HG02588 (cell line): ENCODE data around the gene PTPN14.
"Not testable (repeated sequence)": the region's sequence is repeated elsewhere in the genome, so short reads cannot be mapped to it uniquely, and the experiment has no call there.

Experiments used
- ATAC-seq: cut with Tn5 transposase; IDR thresholded peaks from one replicate; pipeline ENCODE4 v1.9.1; 2021; ENCODE audit warnings: mild to moderate bottlenecking, moderate library complexity; ENCODE audit not compliant: unreplicated experiment

The PTPN14 gene

DNA sequence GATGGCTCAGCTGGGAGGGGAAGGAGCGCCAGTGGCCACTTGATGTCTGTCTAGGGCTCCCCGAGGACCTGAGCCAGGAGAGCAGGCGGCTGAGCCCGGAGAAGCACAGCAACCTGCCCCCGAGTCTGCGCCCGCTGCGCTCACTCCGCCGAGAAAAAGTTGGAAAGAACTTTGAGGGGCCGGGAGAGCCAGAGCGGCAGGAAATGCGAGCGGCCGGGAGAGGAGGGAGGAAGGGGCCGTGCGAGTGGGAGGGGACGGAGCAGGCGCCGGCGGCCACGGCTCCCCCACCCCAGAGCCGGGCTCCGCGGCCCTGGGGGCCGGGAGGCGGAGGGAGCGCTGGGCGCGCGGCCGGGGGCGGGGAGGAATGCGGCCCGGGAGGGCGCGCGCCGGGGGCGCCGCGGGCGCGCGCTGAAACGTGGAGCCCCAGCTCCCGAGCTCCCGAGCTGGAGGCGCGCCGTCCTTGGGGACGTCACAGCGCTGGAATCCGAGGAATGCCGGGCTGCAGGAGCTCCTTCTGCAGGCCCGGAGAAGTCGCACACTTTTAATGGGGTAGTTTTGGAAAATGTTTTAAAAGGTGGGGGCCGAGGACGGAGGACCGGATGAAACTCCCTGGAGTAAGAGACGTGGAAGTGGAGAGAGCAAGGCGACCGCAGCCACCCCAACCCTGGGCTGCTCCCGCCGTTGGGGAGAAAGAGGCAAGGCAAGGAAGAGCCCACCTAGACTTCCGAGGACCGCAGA, at the start of gene PTPN14:
PTPN14 (minus strand) TSS at position 167 of the 738 bp plus-strand sequence. CDS start 86,799 bp downstream, outside the sequence.
- peak; percentile 53 for ATAC-seq

DNA sequence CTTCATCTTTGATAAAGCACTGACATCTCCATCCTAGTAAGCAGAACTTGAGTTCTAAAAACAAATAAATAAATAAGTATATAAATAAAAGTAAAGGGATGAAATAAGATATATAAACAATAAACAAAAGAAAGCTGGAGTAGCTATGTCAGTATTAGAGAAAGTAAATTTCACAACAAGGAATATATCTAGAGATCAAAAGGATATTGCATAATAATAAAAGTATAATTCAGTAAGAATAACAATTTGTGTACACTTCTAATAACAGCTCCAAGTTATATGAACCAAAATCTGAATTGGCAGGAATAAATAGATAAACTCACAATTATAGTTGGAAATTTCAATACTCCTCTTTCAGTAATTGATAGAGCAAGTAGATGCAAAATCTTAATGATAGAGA, 41.8 kb upstream of the PTPN14 start:
- no peak for ATAC-seq

DNA sequence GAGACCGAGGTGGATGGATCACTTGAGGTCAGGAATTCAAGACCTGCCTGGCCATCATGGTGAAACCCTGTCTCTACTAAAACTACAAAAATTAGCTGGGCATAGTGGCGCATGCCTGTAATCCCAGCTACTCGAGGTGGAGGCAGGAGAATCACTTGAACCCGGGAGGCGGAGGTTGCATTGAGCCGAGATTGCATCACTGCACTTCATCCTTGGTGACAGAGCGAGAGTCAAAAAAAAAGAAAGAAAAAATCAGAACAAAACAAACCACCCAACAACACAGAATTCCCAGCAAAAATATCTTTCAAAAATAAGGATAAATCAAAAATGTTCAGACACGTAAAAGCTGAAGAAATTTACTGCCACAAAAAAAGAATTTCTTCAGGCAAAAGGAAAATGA, 40.5 kb upstream of the PTPN14 start:
- not testable (repeated sequence) for ATAC-seq

DNA sequence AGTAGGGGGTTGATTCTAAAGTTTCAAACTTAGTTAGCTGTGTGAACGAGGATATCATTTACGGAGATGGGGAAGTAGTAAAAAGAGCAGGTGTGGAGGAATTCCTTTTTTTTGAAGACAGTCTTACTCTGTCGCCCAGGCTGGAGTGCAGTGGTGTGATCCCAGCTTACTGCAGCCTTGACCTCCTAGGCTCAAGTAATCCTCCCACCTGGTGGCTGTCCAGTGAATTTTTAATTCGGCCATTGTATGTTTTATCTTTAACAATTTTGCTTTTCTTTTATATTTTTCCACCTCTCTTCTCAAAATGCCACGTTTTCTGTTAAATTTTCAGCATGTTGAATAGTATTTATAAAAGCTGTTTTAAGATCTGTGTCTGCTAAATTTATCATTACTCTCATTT, 39.3 kb upstream of the PTPN14 start:
- no peak for ATAC-seq

DNA sequence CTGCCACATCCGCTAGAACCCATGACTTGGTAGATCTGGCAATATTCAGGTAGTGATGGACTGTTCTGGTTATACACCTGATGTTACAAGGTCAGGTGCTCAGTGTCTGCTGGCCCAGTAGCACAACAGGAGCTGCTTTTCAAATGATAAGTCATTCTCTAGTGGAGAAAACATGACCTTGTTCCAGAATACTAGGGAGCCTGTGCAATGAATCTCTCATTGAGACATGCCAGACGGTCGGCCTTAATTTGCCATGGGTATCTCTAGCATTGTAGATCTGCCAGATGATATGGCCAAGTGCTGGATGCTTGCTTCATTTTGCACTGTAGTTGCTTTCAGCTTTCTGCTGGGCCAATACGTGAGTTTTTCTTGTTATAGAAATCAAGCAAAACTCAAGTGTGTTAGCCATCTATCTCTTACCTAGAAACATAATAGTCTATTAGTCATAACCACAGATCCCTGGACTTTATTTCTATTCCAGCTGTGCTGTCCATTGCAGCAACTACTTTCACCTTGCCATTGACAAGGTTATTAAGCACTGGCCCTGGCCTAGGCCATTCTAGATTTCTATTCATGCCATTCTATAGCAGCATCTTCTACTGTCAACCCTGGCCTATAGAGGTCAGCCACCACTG, 37.7 kb upstream of the PTPN14 start:
- no peak for ATAC-seq

DNA sequence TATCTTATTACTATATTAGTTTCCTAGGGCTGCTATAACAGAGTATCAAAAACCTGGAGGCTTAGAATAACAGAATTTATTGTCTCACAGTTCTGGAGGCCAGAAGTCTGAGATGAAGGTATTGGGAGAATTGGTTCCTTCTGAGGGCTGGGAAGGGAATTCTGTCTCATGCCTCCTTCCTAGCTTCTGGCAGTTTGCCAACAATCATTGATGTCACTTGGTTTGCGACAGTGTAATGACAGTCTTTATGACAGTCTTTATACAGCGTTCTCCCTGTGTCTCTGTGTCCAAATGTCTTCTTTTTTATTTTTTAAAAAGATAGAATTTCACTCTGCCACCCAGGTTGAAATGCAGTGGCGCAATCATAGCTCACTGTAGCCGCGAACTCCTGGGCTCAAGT, 35.8 kb upstream of the PTPN14 start:
- no peak for ATAC-seq

DNA sequence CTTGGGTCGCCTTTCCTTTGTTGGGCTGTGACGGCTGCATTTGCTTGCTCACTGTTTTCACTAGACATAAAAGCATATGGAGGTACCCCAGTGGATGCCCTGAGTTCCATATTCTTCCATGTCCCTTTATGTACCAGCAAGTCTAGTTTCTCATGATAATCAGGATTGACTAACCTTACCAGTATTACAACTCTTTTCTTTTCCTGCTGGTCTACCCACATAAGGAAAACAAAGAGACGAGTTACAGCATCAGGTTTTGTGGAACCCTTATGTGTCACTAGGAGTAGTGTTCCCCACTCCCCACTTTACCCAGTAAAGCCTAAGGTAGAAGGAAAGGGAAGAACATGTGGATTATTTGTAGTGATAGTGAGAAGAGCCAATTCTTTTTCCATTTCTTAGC, 35.2 kb upstream of the PTPN14 start:
- ATAC-seq, result no peak

DNA sequence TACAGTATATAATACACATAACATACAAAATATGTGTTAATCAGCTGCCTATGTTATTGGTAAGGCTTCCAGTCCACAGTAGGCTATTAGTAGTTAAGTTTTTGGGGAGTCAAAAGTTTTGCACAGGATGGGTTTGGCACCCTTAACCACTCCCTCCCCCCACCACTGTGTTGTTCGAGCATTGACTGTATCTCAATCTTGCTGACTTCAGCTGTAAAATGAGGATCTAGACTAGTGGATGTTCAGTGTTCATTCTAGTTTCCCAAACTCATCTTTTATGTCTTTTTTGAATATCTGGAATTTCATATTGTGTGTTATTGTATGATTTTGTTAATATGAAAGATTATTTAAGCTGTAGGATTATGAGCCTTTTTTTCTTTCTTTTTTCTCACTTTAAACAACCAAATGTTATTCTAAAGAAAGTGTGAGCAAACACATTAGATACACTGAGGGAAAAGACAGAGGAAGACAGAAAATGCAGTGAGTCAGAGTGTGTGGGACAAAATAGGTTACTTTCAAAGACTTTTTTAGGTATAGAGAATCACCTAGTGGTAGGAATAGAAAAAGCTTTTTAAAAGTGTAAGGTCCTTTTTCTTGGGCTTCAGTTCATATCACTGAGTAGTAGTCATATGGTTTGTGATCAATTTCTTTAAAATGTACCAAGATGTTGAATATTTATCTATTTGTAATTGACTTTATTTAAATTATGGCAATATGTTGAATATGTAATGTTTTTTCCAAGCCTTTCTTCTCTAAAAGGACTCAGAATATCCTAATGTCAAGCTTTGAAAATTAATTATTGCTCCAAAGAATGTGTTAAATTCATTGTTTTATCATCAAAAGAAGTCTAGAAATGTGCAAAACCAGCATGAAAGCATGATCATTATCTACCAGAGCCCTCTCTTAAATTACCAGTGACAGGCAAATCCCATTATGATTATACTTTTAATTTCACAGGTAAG, 33.7 kb upstream of the PTPN14 start:
- ATAC-seq, result peak; percentile 84

DNA sequence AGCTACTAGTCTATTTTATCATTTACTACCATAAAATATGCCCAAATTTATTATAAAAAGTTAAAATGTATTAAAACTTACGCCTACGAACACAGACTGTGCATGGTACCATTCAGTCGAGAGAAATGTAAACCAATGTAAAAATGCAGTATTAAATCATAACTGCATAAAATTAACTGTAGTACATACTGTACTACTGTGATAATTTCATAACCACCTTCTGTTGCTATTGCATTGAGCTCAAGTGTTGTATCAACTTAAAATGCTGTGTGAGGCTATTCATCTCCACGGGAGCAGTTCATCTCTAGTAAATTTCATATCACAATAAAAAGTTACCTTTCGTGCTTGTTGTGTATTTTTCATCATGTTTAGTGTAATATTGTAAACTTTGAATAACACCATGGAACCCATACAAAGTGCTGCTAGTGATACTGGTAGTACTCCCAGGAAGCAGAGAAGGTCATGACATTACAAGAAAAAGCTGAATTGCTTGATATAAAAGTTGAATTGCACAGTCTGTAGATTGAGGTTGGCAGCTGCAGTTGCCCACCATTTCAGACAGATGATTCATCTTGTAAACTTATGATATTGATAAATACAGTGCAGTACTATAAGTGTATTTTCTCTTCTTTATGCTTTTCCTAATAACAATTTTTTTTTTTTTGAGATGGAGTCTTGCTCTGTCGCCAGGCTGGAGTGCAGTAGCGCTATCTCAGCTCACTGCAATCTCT, 32.6 kb upstream of the PTPN14 start:
- no peak for ATAC-seq

DNA sequence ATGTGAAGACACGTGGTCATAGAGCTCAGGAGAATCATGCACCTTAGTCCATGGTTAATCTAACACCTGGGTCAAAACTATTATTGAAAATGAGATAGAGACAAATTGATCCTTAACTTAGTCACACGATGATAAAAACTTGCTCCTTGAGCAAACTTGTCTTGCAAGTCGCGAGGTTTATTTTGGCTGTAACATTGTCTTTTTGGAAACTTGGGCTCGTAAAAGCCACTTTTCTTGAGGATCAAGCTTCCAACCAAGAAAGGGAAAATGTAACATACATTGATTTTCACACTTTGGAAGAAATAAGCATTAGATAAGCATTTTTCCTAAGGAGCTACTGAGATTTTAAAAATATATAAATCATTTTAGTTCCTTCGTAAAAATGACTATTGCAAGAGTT, 31.7 kb upstream of the PTPN14 start:
- no peak for ATAC-seq

DNA sequence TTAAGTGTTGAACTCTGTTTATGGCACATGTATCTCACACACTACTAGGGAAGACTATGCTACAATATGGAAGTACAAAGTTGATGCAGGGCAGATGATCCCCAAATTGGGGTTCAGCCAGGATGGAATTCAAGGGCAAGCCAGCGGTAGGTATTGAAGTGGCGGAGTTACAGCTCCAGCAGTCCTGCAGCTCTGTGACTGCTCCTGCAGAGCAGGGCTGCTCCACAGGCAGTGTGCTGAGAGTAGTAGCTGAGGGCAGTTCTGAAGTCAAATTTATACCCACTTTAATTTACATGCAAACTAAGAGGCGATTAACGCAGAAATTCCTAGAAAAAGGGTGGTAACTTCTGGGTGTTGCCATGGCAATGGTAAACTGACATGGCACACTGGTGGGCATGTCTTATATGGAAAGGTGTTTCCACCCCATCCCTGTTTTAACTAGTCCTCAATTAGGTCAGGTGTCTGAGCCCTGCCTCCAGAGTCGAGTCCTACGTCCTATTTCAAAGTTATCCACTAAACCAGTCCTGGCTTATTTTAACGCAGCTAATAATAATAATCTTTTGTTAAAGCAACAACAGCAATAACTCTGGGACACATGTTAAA, 31.0 kb upstream of the PTPN14 start:
- no peak for ATAC-seq

DNA sequence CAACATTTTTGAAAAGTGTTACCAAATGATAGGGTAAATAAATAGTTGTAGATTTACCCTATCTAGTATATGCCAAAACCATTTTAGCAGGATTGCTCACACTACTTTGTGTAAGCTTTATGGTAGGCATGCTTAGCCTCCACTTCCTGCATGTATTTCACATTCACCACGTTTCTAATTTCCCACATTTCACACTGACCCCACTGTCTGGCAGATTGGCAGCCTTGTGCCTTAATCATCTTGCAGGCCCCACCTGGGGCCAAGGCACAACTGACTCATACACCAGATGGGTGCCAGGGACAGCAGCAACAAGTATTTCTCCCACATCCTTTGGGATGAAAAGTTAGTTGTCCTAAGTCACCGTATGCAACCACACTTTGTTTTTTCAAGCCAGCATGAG, 30.4 kb upstream of the PTPN14 start:
- ATAC-seq, result no peak

DNA sequence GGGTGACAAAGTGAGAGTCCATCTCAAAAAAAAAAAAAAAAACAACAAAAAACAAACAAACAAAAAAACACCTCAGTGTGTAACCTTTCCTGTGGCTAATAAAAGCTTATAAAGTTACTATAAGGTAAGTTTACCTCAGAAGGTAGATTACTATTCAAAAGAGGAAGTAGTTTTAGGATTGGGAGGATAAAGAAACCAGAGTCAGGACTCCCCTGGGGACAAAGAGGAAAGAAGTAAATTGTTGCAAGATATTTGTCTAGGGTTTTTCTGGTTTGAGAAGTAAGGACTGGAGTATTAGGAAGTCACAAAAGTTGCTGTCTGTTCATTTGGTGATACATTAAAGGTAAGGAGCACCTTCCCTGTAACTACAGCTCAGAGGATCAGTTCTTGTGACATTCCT, 27.8 kb upstream of the PTPN14 start:
- no peak for ATAC-seq

DNA sequence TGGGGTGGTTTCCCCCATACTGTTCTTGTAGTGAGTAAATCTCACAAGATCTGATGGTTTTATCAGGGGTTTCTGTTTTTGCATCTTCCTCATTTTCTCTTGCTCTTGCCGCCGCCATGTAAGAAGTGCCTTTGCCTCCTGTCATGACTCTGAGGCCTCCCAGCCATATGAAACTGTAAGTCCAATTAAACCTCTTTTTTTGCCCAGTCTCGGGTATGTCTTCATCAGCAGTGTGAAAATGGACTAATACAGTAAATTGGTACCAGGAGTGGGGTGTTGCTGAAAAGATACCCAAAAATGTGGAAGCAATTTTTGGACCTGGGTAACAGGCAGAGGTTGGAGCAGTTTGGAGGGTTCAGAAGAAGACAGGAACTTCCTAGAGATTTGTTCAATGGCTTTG, 24.7 kb upstream of the PTPN14 start:
- not testable (repeated sequence) for ATAC-seq

DNA sequence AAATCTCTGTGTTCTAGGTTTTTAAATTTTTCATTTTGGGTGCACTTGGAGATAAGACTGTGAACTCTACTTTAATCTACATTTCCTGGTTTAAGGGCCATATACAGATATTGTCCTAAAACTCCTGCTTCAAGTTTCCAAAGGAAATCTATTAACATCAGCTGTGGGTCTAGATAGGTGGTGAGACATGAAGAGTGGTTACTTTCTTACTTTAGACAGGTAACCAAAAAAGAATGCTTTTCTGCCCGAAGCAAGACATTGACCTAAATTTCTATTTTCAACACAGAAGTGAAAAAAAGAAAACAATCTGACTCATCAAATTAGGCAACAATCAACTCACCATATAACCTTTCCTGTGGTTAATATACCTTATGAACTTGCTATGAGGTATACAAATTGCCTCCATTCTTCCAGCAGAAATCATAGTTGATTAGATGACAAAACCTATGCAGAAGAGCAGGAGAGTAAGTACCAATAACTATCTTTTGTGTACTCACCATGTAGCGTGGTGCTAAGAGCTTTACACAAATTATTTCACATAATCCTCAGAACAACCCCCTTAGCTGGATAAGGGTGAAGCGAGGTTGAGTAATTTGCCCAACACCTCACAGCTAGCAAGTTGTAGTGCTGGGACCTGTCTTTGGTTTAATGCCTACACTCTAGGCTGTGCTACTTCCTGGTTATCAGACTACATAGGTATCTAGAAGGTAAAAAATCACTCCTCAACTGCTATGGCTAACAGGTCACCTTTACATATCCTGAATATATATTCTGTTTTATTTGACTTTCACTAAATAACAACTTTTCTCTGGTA, 23.4 kb upstream of the PTPN14 start:
- no peak for ATAC-seq

DNA sequence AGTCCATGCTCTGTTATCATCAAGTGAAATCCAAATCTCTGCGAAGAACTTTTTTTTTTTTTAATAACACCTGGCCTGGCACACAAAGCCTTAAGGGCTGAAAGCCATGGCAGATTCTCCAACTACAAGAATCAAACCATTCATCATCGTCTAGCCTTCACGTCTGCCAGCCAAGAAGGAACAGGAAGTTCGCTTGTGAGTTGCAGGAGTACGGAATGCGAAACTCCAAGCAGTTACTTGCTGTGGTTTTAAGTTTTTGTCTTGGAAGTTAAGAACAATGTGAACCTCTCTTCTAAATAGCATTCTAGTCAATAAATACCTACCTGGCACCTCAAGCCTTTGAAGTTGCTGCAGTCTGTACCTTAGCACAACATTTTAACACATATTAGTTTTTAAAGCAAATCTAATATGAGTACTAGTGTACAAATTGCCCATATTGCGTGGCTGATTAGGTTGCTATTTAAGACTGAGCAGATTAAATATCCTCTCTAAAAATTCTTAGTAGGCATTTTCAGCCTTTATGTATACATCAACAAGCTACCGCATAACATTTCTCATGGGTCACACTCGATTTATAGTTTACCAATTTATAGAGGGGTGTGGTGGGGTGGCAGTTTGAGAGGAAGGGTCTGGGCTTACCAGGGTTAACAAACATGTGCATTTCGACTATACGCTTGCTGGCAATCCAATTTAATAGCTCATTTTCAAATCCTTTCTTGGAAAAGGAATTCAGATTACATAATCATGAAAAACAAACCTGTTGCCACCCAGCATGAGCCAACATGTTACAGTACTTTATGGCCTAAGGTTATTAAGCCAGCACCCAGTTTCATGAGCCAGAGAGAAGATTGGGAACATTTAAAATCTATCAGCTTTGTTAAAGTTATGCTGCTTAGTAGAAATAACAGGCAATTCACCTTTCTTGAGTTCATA, 22.2 kb upstream of the PTPN14 start:
- no peak for ATAC-seq

DNA sequence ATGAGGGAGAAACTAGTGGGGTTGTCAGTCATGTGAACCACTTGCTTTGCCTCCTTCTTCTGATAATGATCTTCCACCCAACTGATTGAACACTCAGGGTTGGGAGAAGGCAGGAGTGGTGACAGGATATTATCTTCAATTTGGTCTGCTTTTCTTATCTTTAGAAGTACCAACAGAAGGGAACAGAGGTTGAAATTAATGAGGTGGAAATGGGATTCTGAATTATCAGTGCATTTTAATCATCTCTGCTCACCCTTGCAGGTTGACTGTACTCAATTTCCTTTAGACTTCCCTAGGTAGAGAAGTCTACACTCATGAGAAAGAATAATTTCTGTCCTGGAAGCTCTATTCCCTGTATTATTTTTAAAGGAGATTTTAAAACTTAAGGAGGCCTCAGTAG, 19.9 kb upstream of the PTPN14 start:
- ATAC-seq, result no peak

DNA sequence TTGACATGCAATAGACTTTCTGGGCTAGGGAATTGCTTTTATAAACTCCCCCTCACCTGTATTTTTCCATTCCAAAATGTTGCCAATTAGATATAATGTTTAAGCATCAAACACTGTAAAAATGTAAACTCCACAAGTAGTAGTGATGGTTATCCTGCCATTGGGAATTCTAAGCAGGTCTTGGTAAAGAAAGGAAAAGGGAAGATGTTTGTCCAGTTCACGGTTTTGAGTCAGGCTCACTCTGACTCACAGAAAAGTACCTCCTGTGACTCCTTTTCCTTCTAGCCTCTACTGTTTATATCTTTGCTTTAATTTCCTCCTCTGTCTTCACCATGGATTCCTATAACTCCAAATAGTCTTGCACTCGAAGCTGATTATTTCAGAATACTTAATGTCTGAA, 19.0 kb upstream of the PTPN14 start:
- no peak for ATAC-seq
